ENCODE results near the gene NFYA.
A peak's percentile ranks its signal among the peaks of the same experiment; 100 is the strongest.

Gene NFYA

DNA sequence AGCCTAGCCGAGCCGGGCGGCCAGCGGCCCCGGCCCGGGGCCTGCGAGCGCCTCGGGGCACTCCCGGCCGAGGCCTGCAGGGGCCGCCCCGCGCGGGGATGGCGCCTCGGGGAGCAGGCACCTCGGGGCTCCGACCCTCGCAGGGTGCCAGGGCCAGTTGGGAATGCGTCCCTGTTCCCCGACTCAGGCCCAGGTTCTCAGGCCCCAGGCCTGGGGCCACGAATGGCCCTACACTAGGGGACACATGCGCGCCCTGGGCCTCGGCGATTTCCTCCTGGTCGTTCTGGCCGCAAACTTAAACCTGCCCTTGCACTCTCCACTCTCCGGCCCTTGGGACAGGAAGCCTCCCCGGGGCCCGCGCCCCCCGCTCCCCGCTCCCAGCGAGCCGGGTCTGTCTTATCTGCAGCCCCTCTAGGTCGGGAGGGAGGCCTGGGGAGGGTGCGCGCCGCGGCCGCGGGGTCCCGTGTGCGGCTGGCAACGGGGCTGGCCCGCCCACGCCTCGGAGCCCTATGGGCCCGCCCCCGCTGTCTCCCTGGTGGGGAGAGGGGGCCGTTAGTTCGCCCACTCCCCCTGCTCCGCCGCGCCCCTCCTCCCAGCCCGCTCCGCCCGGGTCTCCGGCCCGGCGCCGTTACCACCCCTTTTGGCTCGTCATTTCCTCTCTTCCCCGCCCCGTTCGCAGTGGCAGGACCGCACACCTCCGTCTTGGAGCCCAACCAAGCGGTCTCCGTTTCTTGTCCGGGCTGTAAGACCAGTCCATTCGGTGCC is 611 bp downstream of the NFYA start:
- H3K27ac ChIP-seq (ENCODE audit: low read depth in 2 of 2, low read length in 2 of 2) = peak overlapping the region; percentile 99 to 100
- peaks cover under 1 to 10% of the 10 kb centered on the region in 2 donors for H3K36me3 ChIP-seq (ENCODE audit: control insufficient read depth in 2 of 2, insufficient read depth in 2 of 2, low read length in 2 of 2)
- peak overlapping the region; percentile 96 to 98 for H3K9ac ChIP-seq (ENCODE audit: low read depth in 1 of 2, low read length in 2 of 2)
- H3K27me3 ChIP-seq (ENCODE audit: control insufficient read depth in 2 of 2, insufficient read depth in 2 of 2, low read length in 2 of 2) = no peaks in the 10 kb centered on the region
- H3K4me1 ChIP-seq (ENCODE audit: control insufficient read depth in 2 of 2, insufficient read depth in 2 of 2, low read length in 2 of 2) = peaks cover 23 to 31% of the 10 kb centered on the region in 2 donors
- peak overlapping the region; percentile 87 to 95 for H3K4me3 ChIP-seq (ENCODE audit: low read length in 2 of 2)
- no peaks in the 10 kb centered on the region for H3K9me3 ChIP-seq (ENCODE audit: control insufficient read depth in 2 of 2, low read length in 2 of 2)

DNA sequence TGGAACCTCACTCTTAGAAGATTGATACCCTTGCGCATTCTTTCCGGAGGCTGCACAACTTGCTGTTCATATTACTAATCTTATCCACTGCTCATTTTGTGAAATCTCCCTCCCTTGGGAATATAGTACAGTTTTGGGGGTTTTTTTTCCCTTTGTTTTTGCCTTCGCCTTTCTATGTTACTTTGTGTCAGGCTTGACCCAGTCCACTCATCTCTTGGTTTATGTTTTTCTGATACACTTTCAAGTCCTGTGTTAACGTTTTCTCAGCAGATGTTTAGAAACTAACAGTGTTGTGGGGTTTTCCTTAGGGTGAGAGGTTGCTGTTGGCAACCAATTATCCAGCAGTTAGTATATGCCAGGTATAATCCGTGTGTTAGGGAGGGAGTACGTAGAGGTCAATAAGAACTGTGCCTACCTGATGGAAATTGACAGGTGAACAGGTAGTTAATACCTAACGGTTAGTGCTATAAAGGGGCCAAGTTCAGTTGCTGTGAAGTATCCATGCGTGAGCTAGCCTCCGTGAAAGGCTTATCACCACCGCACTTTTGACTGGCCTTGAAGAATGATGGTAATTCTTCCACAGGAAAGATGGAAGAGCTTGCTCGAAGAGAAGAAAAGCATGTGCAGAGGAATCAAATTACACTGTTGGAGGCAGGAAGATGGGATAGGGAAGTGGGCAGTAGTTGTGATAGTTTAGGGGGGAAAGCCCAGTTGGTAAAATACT is 1.4 kb downstream of the NFYA start:
- H3K27ac ChIP-seq (ENCODE audit: low read depth in 2 of 2, low read length in 2 of 2) = peak overlapping the region; percentile 99 to 100
- peak overlapping the region; percentile 96 to 98 for H3K9ac ChIP-seq (ENCODE audit: low read depth in 1 of 2, low read length in 2 of 2)
- H3K9me3 ChIP-seq (ENCODE audit: control insufficient read depth in 2 of 2, low read length in 2 of 2) = no peaks in the 10 kb centered on the region
- peak overlapping the region; percentile 87 to 95 for H3K4me3 ChIP-seq (ENCODE audit: low read length in 2 of 2)
- H3K27me3 ChIP-seq (ENCODE audit: control insufficient read depth in 2 of 2, insufficient read depth in 2 of 2, low read length in 2 of 2) = no peaks in the 10 kb centered on the region
- H3K36me3 ChIP-seq (ENCODE audit: control insufficient read depth in 2 of 2, insufficient read depth in 2 of 2, low read length in 2 of 2) = peaks cover 3 to 8% of the 10 kb centered on the region in 2 donors
- peaks cover 23 to 31% of the 10 kb centered on the region in 2 donors for H3K4me1 ChIP-seq (ENCODE audit: control insufficient read depth in 2 of 2, insufficient read depth in 2 of 2, low read length in 2 of 2)

DNA sequence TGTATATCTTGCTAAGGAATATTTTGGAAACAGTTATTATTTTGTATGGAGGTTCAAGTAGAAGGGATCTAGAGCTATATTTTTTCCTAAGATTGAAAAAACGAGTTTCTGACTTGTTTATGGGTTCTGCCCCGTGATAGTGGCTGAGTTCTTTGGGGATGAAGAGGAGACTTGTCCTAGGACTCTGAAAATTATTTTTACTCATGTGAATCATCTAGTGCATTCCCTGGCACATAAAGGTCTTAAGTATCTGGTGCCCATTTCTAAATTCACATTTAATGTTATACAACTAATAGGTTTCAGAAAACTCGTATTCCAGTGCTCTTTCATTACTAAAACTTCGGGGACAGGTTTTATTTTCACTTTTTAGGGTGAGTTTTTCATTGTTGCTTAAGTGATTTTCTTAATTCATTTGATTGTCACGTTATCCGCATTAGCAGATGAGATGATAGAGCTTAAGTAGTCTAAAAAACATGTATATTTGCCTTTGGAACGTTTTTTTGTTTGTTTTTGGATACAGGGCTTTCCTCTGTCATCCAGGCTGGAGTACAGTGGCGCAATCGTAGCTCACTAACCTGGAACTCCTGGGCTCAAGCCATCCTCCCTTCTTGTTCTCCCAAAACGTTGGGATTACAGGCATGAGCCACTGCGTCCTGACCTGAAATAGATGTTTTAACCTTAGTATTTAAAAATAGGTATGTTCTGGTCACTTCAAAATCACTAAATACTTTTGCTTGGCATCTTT is 2.1 kb downstream of the NFYA start:
- no peaks in the 10 kb centered on the region for H3K9me3 ChIP-seq (ENCODE audit: control insufficient read depth in 2 of 2, low read length in 2 of 2)
- peaks cover 3 to 5% of the 10 kb centered on the region in 2 donors for H3K36me3 ChIP-seq (ENCODE audit: control insufficient read depth in 2 of 2, insufficient read depth in 2 of 2, low read length in 2 of 2)
- peak overlapping the region; percentile 87 to 95 for H3K4me3 ChIP-seq (ENCODE audit: low read length in 2 of 2)
- no peaks in the 10 kb centered on the region for H3K27me3 ChIP-seq (ENCODE audit: control insufficient read depth in 2 of 2, insufficient read depth in 2 of 2, low read length in 2 of 2)
- peak overlapping the region in 1 of 2 donors; percentile 96 for H3K9ac ChIP-seq (ENCODE audit: low read depth in 1 of 2, low read length in 2 of 2)
- peaks cover 23 to 31% of the 10 kb centered on the region in 2 donors for H3K4me1 ChIP-seq (ENCODE audit: control insufficient read depth in 2 of 2, insufficient read depth in 2 of 2, low read length in 2 of 2)
- H3K27ac ChIP-seq (ENCODE audit: low read depth in 2 of 2, low read length in 2 of 2) = peak overlapping the region in 1 of 2 donors; percentile 99

DNA sequence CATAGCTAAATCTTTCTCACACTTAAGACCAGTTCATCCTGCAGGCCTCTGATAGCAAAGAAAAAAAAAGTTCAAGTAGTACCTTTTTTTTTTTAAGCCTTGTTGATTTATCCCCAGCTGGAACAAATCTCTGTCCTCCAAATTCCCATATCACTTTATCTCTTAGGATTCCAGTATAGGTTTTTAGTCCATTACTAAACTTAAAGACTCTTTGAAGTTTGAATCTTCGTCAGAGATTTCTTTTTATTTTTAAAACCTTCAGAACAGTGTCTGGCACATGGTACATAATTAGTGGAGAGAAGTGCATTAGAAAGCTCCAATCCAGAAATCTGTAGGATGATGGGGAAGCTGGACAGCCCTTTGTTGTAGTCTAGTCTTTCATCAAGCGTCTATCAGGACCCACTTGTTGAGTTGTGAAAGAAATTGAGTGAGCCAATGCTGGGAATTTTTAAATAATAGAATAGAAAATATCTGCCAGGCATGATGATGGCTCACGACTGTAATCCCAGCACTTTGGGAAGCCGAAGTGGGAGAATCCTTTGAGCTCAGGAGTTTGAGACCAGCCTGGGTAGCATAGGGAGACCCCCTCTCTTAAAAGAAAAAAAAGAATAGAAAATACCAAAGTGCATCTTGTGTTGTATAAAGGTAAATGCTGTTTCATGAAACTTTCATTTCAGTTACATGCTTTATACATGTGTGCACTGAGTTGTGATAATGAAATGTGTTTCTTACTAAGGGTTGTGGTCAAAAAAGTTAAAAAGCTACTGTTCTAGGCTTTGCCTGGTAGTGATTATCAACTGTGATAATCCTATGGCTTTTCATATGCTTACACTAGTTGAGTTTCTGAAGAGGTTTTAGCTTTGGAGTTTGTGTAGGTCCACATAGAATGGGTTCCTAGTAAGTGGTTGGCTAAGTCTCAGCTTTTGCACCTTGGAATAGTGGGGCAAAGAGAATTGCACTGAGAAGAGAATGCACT is 3.2 kb downstream of the NFYA start:
- Histone ChIP-seq H3K4me1 (ENCODE audit: control insufficient read depth in 2 of 2, insufficient read depth in 2 of 2, low read length in 2 of 2) (peaks cover 21 to 26% of the 10 kb centered on the region in 2 donors), H3K27me3 (ENCODE audit: control insufficient read depth in 2 of 2, insufficient read depth in 2 of 2, low read length in 2 of 2) (no peaks in the 10 kb centered on the region), H3K9me3 (ENCODE audit: control insufficient read depth in 2 of 2, low read length in 2 of 2) (no peaks in the 10 kb centered on the region), H3K36me3 (ENCODE audit: control insufficient read depth in 2 of 2, insufficient read depth in 2 of 2, low read length in 2 of 2) (peaks cover 11 to 14% of the 10 kb centered on the region in 2 donors), H3K9ac (ENCODE audit: low read depth in 1 of 2, low read length in 2 of 2) (no peak overlapping the region), H3K27ac (ENCODE audit: low read depth in 2 of 2, low read length in 2 of 2) (no peak overlapping the region), H3K4me3 (ENCODE audit: low read length in 2 of 2) (no peak overlapping the region)

DNA sequence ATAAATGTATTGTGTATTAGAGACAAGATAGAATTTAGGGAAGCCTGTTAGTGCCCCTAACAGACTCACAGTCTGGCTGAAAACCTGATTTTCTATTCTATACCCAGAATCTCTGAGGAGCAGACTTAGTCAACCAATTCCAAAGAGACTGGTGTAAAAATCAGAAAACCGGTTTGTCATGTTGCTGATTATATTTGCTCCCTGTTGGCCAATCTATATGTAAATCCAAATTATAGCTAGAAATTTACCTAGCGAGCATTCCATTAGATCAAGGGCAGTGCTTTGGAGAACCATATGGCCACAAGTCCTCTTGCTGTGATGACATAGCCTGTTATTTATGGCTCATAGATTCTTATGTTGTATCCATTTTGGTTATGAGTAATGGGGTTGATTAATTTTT is 4.8 kb downstream of the NFYA start:
- H3K36me3 ChIP-seq (ENCODE audit: control insufficient read depth in 2 of 2, insufficient read depth in 2 of 2, low read length in 2 of 2) = peaks cover 18 to 19% of the 10 kb centered on the region in 2 donors
- H3K4me1 ChIP-seq (ENCODE audit: control insufficient read depth in 2 of 2, insufficient read depth in 2 of 2, low read length in 2 of 2) = peaks cover 18 to 23% of the 10 kb centered on the region in 2 donors
- H3K27ac ChIP-seq (ENCODE audit: low read depth in 2 of 2, low read length in 2 of 2) = no peak overlapping the region
- no peak overlapping the region for H3K4me3 ChIP-seq (ENCODE audit: low read length in 2 of 2)
- H3K9me3 ChIP-seq (ENCODE audit: control insufficient read depth in 2 of 2, low read length in 2 of 2) = no peaks in the 10 kb centered on the region
- H3K27me3 ChIP-seq (ENCODE audit: control insufficient read depth in 2 of 2, insufficient read depth in 2 of 2, low read length in 2 of 2) = no peaks in the 10 kb centered on the region
- H3K9ac ChIP-seq (ENCODE audit: low read depth in 1 of 2, low read length in 2 of 2) = no peak overlapping the region

DNA sequence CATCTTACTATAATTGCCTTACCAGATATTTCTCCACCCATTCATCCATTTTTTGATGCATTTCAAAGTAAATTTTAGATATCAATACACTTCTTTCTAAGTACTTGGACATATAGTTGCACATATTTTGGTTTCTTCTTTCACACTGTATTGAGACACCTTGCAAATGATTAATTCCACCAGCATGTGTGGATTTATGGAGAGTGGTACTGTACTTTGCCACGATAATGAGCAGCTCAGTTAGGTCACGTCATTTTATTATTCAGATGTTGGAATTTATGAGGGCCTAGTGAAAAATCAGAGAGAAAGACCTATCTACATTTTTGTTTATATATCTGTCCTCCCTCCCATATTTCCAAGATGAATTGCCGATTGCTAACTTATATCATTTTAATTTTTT is 5.3 kb downstream of the NFYA start:
- Histone ChIP-seq H3K9ac (ENCODE audit: low read depth in 1 of 2, low read length in 2 of 2) (no peak overlapping the region), H3K9me3 (ENCODE audit: control insufficient read depth in 2 of 2, low read length in 2 of 2) (no peaks in the 10 kb centered on the region), H3K36me3 (ENCODE audit: control insufficient read depth in 2 of 2, insufficient read depth in 2 of 2, low read length in 2 of 2) (peaks cover 19 to 24% of the 10 kb centered on the region in 2 donors), H3K4me1 (ENCODE audit: control insufficient read depth in 2 of 2, insufficient read depth in 2 of 2, low read length in 2 of 2) (peaks cover 18 to 23% of the 10 kb centered on the region in 2 donors), H3K27ac (ENCODE audit: low read depth in 2 of 2, low read length in 2 of 2) (no peak overlapping the region), H3K27me3 (ENCODE audit: control insufficient read depth in 2 of 2, insufficient read depth in 2 of 2, low read length in 2 of 2) (no peaks in the 10 kb centered on the region), H3K4me3 (ENCODE audit: low read length in 2 of 2) (no peak overlapping the region)

DNA sequence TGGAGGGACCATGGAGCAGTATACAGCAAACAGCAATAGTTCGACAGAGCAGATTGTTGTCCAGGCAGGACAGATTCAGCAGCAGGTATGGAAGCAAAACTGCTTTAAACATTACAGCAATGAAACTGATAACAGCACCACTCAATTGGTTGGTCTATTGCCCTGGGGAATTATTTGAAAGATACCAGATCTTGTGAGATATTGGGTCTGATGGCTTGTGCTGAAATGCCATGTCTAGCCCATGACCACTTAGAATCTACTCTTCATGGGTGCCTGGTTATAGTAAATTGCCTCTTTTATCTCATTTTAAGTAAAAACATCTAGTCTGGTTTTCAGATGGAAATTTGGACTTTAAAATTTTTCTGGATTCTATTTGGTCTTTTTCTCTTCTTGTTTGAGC is 6.3 kb downstream of the NFYA start:
- H3K4me1 ChIP-seq (ENCODE audit: control insufficient read depth in 2 of 2, insufficient read depth in 2 of 2, low read length in 2 of 2) = peaks cover 16 to 19% of the 10 kb centered on the region in 2 donors
- no peaks in the 10 kb centered on the region for H3K27me3 ChIP-seq (ENCODE audit: control insufficient read depth in 2 of 2, insufficient read depth in 2 of 2, low read length in 2 of 2)
- peaks cover 25 to 32% of the 10 kb centered on the region in 2 donors for H3K36me3 ChIP-seq (ENCODE audit: control insufficient read depth in 2 of 2, insufficient read depth in 2 of 2, low read length in 2 of 2)
- no peak overlapping the region for H3K27ac ChIP-seq (ENCODE audit: low read depth in 2 of 2, low read length in 2 of 2)
- no peak overlapping the region for H3K9ac ChIP-seq (ENCODE audit: low read depth in 1 of 2, low read length in 2 of 2)
- no peaks in the 10 kb centered on the region for H3K9me3 ChIP-seq (ENCODE audit: control insufficient read depth in 2 of 2, low read length in 2 of 2)
- H3K4me3 ChIP-seq (ENCODE audit: low read length in 2 of 2) = no peak overlapping the region

DNA sequence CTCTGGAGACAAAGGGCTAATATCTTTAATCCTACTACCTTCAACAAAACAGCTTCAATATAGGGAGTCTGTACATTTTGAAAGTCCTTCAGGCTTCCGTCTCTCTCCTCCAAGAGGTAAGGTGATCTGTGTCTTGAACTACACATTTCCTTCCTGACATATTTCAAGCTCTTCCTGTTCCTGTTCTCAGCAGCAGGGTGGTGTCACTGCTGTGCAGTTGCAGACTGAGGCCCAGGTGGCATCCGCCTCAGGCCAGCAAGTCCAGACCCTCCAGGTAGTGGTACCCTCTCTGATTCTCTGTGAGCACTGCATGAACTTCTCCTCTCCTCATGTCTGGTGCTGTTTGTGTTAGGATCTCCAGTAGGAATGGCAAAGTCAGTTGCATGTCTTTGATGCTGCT is 7.8 kb downstream of the NFYA start:
- Histone ChIP-seq H3K4me1 (ENCODE audit: control insufficient read depth in 2 of 2, insufficient read depth in 2 of 2, low read length in 2 of 2) (peaks cover 3 to 11% of the 10 kb centered on the region in 2 donors), H3K9ac (ENCODE audit: low read depth in 1 of 2, low read length in 2 of 2) (no peak overlapping the region), H3K36me3 (ENCODE audit: control insufficient read depth in 2 of 2, insufficient read depth in 2 of 2, low read length in 2 of 2) (peaks cover 35 to 45% of the 10 kb centered on the region in 2 donors), H3K4me3 (ENCODE audit: low read length in 2 of 2) (no peak overlapping the region), H3K9me3 (ENCODE audit: control insufficient read depth in 2 of 2, low read length in 2 of 2) (no peaks in the 10 kb centered on the region), H3K27me3 (ENCODE audit: control insufficient read depth in 2 of 2, insufficient read depth in 2 of 2, low read length in 2 of 2) (no peaks in the 10 kb centered on the region), H3K27ac (ENCODE audit: low read depth in 2 of 2, low read length in 2 of 2) (peak overlapping the region in 1 of 2 donors; percentile 7)

DNA sequence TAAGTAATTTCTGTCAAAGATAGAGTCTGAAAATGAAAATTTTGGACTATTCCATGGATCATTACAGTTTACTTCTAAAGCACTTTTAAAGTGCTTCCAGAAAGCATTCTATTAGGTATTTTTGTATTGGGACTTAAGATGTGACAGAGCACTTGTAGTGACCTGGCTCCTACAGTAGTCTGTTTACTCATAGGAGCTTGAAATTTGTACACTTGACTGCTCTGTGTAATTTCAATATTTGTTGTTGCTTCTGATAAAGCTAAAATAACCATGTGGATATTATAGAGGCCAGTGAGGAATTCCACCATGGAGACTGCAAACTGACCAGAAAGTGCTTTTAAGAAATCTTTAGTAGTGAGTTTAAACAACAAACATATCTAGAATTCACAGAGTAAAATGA is 10.3 kb downstream of the NFYA start:
- Histone ChIP-seq H3K4me1 (ENCODE audit: control insufficient read depth in 2 of 2, insufficient read depth in 2 of 2, low read length in 2 of 2) (peaks cover under 1 to 2% of the 10 kb centered on the region in 2 donors), H3K4me3 (ENCODE audit: low read length in 2 of 2) (no peak overlapping the region), H3K27ac (ENCODE audit: low read depth in 2 of 2, low read length in 2 of 2) (no peak overlapping the region), H3K27me3 (ENCODE audit: control insufficient read depth in 2 of 2, insufficient read depth in 2 of 2, low read length in 2 of 2) (no peaks in the 10 kb centered on the region), H3K36me3 (ENCODE audit: control insufficient read depth in 2 of 2, insufficient read depth in 2 of 2, low read length in 2 of 2) (peaks cover 46 to 60% of the 10 kb centered on the region in 2 donors), H3K9ac (ENCODE audit: low read depth in 1 of 2, low read length in 2 of 2) (no peak overlapping the region), H3K9me3 (ENCODE audit: control insufficient read depth in 2 of 2, low read length in 2 of 2) (no peaks in the 10 kb centered on the region)
